ENCODE measurements around the gene SLC18A2. TPM values are rescaled to one million over a fixed set of nuclear protein-coding genes. Genes with fewer than 3 reads are reported as not detected.

The SLC18A2 gene
- total RNA-seq, 1 experiment from 2014 or later = not detected

DNA sequence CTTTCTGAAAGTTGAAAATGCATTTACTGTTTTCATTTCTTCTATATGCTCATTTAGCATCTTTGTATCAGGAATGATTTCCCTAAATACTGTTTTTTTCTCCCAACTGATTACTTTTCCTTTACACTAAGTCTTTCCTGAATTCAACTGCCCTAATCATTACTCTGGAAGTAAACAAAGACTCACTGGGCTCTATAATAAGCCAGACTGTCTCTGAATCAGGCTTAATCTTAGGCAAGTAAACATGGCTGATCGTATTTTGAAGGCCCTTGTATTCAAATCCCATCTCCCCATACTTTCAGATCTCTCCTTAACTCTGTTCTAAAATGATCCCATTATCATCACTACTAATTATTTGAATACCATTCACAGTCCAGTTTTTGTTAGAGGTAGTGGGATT lies 72.7 kb downstream of the SLC18A2 start:
- DNase-seq (ENCODE audit: low read depth) = no peak

DNA sequence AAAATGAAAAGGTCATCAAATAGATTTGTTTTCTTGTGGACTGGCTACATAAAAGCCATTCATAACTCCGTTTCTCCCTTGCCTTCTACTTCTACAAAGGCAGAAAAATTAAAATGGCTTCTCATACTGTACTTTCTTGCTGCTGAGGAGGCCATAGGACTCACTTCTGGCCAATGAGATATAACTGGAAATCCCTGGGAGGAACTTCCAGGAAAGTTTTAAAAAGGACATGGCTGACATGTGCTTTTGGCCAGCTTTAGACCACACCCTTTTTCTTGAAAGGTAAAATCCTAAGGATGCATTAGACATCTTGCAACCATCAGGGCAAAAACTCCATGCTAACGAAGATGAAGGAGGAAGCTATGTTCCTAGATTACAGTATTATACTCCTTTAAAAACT lies 75.8 kb downstream of the SLC18A2 start:
- DNase-seq (ENCODE audit: low read depth) = no peak

DNA sequence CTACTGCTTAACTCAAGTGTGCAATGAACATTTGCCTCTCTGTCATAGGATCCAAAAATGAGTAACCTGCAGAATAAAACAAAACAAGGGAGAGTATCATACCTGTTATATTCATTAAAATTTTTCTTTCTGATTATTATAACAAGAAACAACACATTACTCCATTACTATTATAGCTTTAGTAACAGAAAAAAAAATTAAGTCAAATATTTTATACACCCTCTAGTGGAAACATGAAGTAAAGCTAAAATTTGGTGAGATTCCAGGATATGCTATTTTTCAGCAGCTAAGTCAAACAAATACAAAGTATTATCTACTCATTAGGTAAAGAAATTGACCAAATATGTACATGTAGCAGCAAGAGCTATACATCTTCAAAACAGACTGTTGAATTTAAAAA lies 78.0 kb downstream of the SLC18A2 start:
- DNase-seq (ENCODE audit: low read depth) = no peak

DNA sequence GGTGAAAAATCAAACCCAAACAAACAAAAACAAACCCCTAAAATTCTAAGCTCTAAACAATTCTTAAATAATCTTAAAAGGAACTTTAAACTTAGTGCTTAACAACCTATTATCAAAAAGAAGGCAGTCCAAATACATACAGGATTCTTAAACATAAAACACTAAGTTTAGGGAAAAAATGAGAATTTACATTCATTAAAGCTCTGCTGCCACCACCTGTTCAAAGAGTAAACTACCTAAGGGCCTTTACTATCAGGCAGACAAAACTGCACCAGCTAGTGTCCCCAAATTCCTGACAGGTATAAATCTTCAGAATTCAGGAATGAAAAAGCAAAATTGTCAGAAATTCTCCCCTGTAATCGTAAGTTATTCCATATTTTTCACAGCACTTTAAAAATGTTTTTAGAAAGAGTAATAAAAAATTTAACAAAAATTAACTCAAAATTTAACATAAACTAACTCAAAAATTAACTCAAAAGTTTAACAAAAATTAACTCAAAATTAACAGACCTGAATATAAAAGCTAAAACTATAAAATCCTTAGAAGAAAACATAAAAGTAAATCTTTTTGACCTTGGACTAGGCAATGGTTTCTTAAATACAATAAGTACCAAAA lies 79.2 kb downstream of the SLC18A2 start:
- DNase-seq (ENCODE audit: low read depth) = no peak

- peak; percentile 3 for DNase-seq (ENCODE audit: low read depth)
Observed at GRCh38 chr10:117322260-117322659, 81.3 kb downstream of the SLC18A2 start.

DNA sequence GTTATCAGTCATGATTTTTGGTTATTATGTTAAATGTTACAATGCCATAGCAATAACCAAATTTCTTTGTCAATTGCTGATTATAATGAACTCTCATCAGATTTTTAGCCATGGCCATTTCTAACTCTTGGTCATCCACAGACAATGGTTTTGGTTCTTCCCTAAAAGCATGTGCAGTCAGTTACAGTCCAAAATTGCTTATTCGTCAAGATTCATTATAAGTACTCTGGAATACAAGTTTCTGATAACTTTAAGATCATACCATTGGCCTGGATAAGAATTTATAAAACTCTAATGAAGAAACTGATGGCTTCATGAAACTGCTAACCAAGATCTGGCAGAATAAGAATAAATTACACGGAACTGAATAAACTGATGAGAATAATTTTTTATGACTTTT lies 83.5 kb downstream of the SLC18A2 start:
- no peak for DNase-seq (ENCODE audit: low read depth)

- DNase-seq (ENCODE audit: low read depth) = no peak
Observed at GRCh38 chr10:117327262-117327661, 86.3 kb downstream of the SLC18A2 start.

Other genes starting within 250 kb of the SLC18A2 start
- gene SHTN1, start 235.9 kb upstream of the SLC18A2 start, total RNA-seq (2014; rRNA removed; shearing (Covaris generic)) = 4.0 and 4.6 TPM in 2 replicates
- gene VAX1, start 102.8 kb upstream of the SLC18A2 start, total RNA-seq (2014; rRNA removed; shearing (Covaris generic)) = 1.0 and 2.3 TPM in 2 replicates
- not detected in 2 replicates for gene KCNK18, start 43.6 kb upstream of the SLC18A2 start, total RNA-seq (2014; rRNA removed; shearing (Covaris generic))
- gene PDZD8, start 134.3 kb downstream of the SLC18A2 start, total RNA-seq (2014; rRNA removed; shearing (Covaris generic)) = 12.6 and 13.2 TPM in 2 replicates

Data from Daoy (cell line).